ENCODE data around the gene HJURP.

DNA sequence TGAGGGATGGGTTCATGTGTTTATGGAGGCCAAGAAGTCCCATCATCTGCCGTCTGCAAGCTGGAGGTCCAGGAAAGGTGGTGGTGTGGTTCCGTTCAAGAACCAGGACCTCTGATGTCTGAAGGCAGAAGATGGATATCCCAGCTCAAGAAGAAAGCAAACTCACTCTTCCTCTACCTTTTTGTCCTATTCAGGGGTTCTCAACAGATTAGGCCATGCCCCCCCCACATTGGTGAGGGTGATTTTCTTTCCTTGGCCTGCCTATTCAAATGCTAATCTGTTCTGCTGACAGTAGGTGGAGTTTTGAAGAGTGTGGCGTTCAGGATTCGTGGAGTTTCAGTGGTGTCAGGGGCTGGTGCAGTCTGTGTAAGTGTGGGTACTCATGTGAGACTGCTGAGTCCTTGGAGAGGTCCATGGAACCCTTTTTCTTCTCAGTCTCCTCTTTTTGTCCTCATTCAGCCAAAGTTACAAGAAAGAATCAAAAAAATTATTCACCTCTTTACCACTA is 8.0 kb upstream of the HJURP start:
- TF ChIP-seq GATA2 (IDR thresholded peaks at IDR 0.05; ENCODE audit: low read depth, low read length) = no peak
- no peak for TF ChIP-seq GATA3 (IDR thresholded peaks at IDR 0.05; ENCODE audit: low read depth, low read length)

Data from SH-SY5Y (cell line).